ENCODE measurements around the gene GNG12. TPM values are rescaled to one million over a fixed set of nuclear protein-coding genes. Genes with fewer than 3 reads are reported as not detected.

The GNG12 gene
- total RNA-seq, 1 experiment from 2014 or later = 14.3 TPM

GRCh38 chr1:67704351-67704750, 128.9 kb downstream of the GNG12 start:
- H3K4me2 ChIP-seq (ENCODE audit: insufficient read depth, insufficient read length, low read length) = no peak overlapping the region
- H2BK5ac ChIP-seq (ENCODE audit: insufficient read length, low read length) = no peak overlapping the region

More at GRCh38 chr1:67704351-67704750, 128.9 kb downstream of the GNG12 start:
- no peak overlapping the region for H4K8ac ChIP-seq (replicated peaks; ENCODE audit: insufficient read length, low read depth, low read length)
- no peak for DNase-seq
- H2BK20ac ChIP-seq (ENCODE audit: low read depth, low read length, poor library complexity, severe bottlenecking) = no peak overlapping the region
- H3K9ac ChIP-seq (ENCODE audit: extremely low read depth, insufficient read length, low read length) = no peak overlapping the region
- no peaks in the 10 kb centered on the region; a peak in 2 of 7 replicates for H3K36me3 Mint-ChIP-seq (ENCODE audit: insufficient read depth in 1 of 3, low read depth in 3 of 3)
- no peak for TF ChIP-seq CTCF (conservative IDR thresholded peaks at IDR 0.05)
- no peaks in the 10 kb centered on the region for H3K9me3 Mint-ChIP-seq
- no peak overlapping the region for H4K91ac ChIP-seq (ENCODE audit: insufficient read length, low read depth, low read length)
- no peak overlapping the region for H3K23ac ChIP-seq (ENCODE audit: insufficient read length, low read depth, low read length)
- peaks cover 11 to 18% of the 10 kb centered on the region in 2 experiments for H3K4me1 Mint-ChIP-seq
- H3K23me2 ChIP-seq (ENCODE audit: insufficient read length, low read depth, low read length, poor library complexity, severe bottlenecking) = no peaks in the 10 kb centered on the region
- H2AFZ ChIP-seq (ENCODE audit: low read length) = no peak overlapping the region
- H3K79me2 ChIP-seq (ENCODE audit: insufficient read depth, low read length) = no peaks in the 10 kb centered on the region
- no peak overlapping the region for H3K4me3 Mint-ChIP-seq
- no peak overlapping the region for H3K14ac ChIP-seq (ENCODE audit: insufficient read depth, low read length)
- peaks cover 3% of the 10 kb centered on the region; the same call in 1 of the 2 replicates for H3K4me1 ChIP-seq (ENCODE audit: insufficient read depth, low read length)
- no peaks in the 10 kb centered on the region for H3K27me3 Mint-ChIP-seq (ENCODE audit: low read depth)
- H2BK12ac ChIP-seq (ENCODE audit: insufficient read length, low read depth, low read length) = no peak overlapping the region
- no peak overlapping the region for H3K27ac ChIP-seq (ENCODE audit: insufficient read length, low read depth, low read length)
- no peak overlapping the region for H4K5ac ChIP-seq (ENCODE audit: insufficient read length, low read depth, low read length)
- H3K4ac ChIP-seq (ENCODE audit: low read depth, low read length) = no peak overlapping the region
- H2BK120ac ChIP-seq (ENCODE audit: low read depth, low read length, poor library complexity, severe bottlenecking) = no peak overlapping the region
- no peaks in the 10 kb centered on the region for H4K20me1 ChIP-seq (ENCODE audit: control insufficient read depth, insufficient read depth, insufficient read length)
- H3K27me3 ChIP-seq (ENCODE audit: insufficient read depth, low read length) = no peaks in the 10 kb centered on the region
- no peak overlapping the region; a peak in 1 of 7 replicates for H3K27ac Mint-ChIP-seq
- H3K56ac ChIP-seq (ENCODE audit: insufficient read length, low read depth, low read length) = no peak overlapping the region
- no peak overlapping the region for H2BK15ac ChIP-seq (ENCODE audit: low read depth, low read length)
- no peaks in the 10 kb centered on the region for H3K9me3 ChIP-seq (ENCODE audit: control insufficient read depth, low read depth, low read length)
- no peak overlapping the region for H2AK5ac ChIP-seq (ENCODE audit: insufficient read length, low read length)
- no peaks in the 10 kb centered on the region for H3K79me1 ChIP-seq (ENCODE audit: insufficient read depth, low read depth, low read length, poor library complexity, severe bottlenecking)
- H3T11ph ChIP-seq (ENCODE audit: low read length) = no peak overlapping the region
- H3K18ac ChIP-seq (ENCODE audit: insufficient read length, low read depth, low read length) = no peak overlapping the region
- WGBS (ENCODE audit: extremely low coverage, insufficient read length, low lambda C conversion rate) = no CpG with 5 or more reads among the region's 3 CpGs

All from H9 (cell line).